Testis (tissue), 3 donors: ENCODE data around the gene BIN1. TPM values are rescaled to one million over a fixed set of nuclear protein-coding genes. Genes with fewer than 3 reads are reported as not detected.
"Not testable (repeated sequence)": the region's sequence is repeated elsewhere in the genome, so short reads cannot be mapped to it uniquely, and the experiment has no call there.

ENCODE experiments used
- DNase-seq: peaks from one replicate; pipeline ENCODE4 v3.0.0-alpha.2; 2019
- H3K27ac ChIP-seq, 2 donors: fragments of 200-600 bp; sonication (generic); one replicate each; pipeline ENCODE4 v1.5.1; 2019
- H3K27me3 ChIP-seq: fragments of 200-600 bp; sonication (generic); one replicate; pipeline ENCODE4 v1.5.1; 2019
- H3K36me3 ChIP-seq: fragments of 200-600 bp; sonication (generic); one replicate; pipeline ENCODE4 v1.5.1; 2017; ENCODE audit warnings: low read depth; ENCODE audit errors: missing control alignments
- H3K4me1 ChIP-seq: fragments of 200-600 bp; sonication (generic); one replicate; pipeline ENCODE4 v1.5.1; 2019
- H3K4me3 ChIP-seq, 2 donors: fragments of 200-600 bp; sonication (generic); one replicate each; pipeline ENCODE4 v1.5.1; 2017 to 2019
- H3K9me3 ChIP-seq: fragments of 200-600 bp; sonication (generic); one replicate; pipeline ENCODE4 v1.5.1; 2017
- CTCF ChIP-seq, 3 experiments: fragments of 450-650 bp in 2 of 3; fragments of 200-600 bp in 1 of 3; sonication (generic) in 1 of 3; IDR thresholded peaks; one replicate each; pipeline ENCODE4 v1.5.1; 2016 to 2019; ENCODE audit warnings: antibody characterized with exemption in 3 of 3, mild to moderate bottlenecking in 2 of 3, moderate library complexity in 1 of 3
- POLR2A ChIP-seq: fragments of 450-650 bp; IDR thresholded peaks from one replicate; pipeline ENCODE4 v1.6.1; 2017; ENCODE audit warnings: antibody characterized with exemption, mild to moderate bottlenecking, moderate library complexity
- WGBS, 2 donors: methylation state at CpG; one replicate each; pipeline ENCODE4 v1.1.5; 2018; 5-methylcytosine and 5-hydroxymethylcytosine counted together
- intact Hi-C: fragments of 100-400 bp; cut with DNase I; formaldehyde crosslinking; loops from one replicate; pipeline ENCODE4 v1.15.1; 2023; ENCODE audit warnings: low total_unique reads
- polyA plus RNA-seq: library from polyadenylated mRNA; stranded (reverse); fragments of 350-450 nt; fragmentation: Illumina TruSeq; extraction: RNeasy Lipid Tissue Mini Kit (QIAGEN cat#74804); gene quantifications from one replicate; pipeline ENCODE4 v1.2.3, GENCODE V29; 2014; ENCODE audit warnings: low read depth, low replicate concordance; ENCODE audit not compliant: insufficient read depth
- total RNA-seq, 2 donors: library from RNA; depleted of rRNA; stranded (reverse); fragments of >200 nt; gene quantifications; one replicate each; pipeline ENCODE4 v1.2.3, GENCODE V29; 2016

Gene BIN1
- total and polyA plus RNA-seq, 3 donors from 2014 or later: 25.0 to 38.8 (median 28.7) TPM

- WGBS, 2 donors: 87 to 95% methylated on average over 5 of the region's 5 CpGs
- TF ChIP-seq CTCF (IDR thresholded peaks at IDR 0.05) (no peak), POLR2A (no peak)
- no peaks in the 10 kb centered on the region for H3K9me3 ChIP-seq
- no peaks in the 10 kb centered on the region for H3K36me3 ChIP-seq
- DNase-seq: no peak
- H3K27me3 ChIP-seq: no peaks in the 10 kb centered on the region
- no peak overlapping the region for H3K4me3 ChIP-seq
- H3K4me1 ChIP-seq: no peaks in the 10 kb centered on the region
- intact Hi-C loops: no loop called here
- no peak overlapping the region for H3K27ac ChIP-seq
Measured at GRCh38 chr2:127029350-127030051, 77.5 kb downstream of the BIN1 start.

- intact Hi-C loops, H3K9me3 ChIP-seq, H3K4me1 ChIP-seq, H3K27ac ChIP-seq, H3K4me3 ChIP-seq, H3K27me3 ChIP-seq, DNase-seq, H3K36me3 ChIP-seq: not testable (repeated sequence)
- 83 to 84% methylated on average over 1 of the region's 1 CpG for WGBS, 2 donors
Measured at GRCh38 chr2:127028745-127029144, 78.2 kb downstream of the BIN1 start.

GRCh38 chr2:127027715-127028114 lies 79.2 kb downstream of the BIN1 start:
- intact Hi-C loops: no loop called here
- no peaks in the 10 kb centered on the region for H3K36me3 ChIP-seq
- no peaks in the 10 kb centered on the region for H3K9me3 ChIP-seq
- no peaks in the 10 kb centered on the region for H3K27me3 ChIP-seq
- no peak overlapping the region for H3K27ac ChIP-seq
- TF ChIP-seq POLR2A (no peak), CTCF (IDR thresholded peaks at IDR 0.05) (no peak)
- no peaks in the 10 kb centered on the region for H3K4me1 ChIP-seq
- H3K4me3 ChIP-seq: no peak overlapping the region
- no peak for DNase-seq
- 78 to 100% methylated on average over 2 of the region's 2 CpGs for WGBS, 2 donors

- Histone ChIP-seq H3K27ac (no peak overlapping the region), H3K36me3 (no peaks in the 10 kb centered on the region), H3K4me3 (peak overlapping the region; percentile 55 to 64), H3K9me3 (no peaks in the 10 kb centered on the region), H3K4me1 (no peaks in the 10 kb centered on the region), H3K27me3 (no peaks in the 10 kb centered on the region)
- no peak for TF ChIP-seq POLR2A
- peak in 1 of 3 experiments; percentile 5 for TF ChIP-seq CTCF (IDR thresholded peaks at IDR 0.05)
- peak; percentile 90 for DNase-seq
- intact Hi-C loops: no loop called here
- WGBS, 2 donors: 0% methylated on average over 12 to 37 of the region's 39 CpGs
Measured at GRCh38 chr2:127025359-127026166, 81.4 kb downstream of the BIN1 start.

GRCh38 chr2:127024769-127025358 lies 82.1 kb downstream of the BIN1 start:
- Histone ChIP-seq H3K36me3 (no peaks in the 10 kb centered on the region), H3K4me1 (no peaks in the 10 kb centered on the region), H3K27me3 (no peaks in the 10 kb centered on the region), H3K27ac (no peak overlapping the region), H3K4me3 (peak overlapping the region; percentile 55 to 64), H3K9me3 (no peaks in the 10 kb centered on the region)
- intact Hi-C loops: no loop called here
- peak; percentile 66 for DNase-seq
- TF ChIP-seq POLR2A (no peak), CTCF (IDR thresholded peaks at IDR 0.05) (peak in 1 of 3 experiments; percentile 24)
- 6 to 13% methylated on average over 10 to 28 of the region's 29 CpGs for WGBS, 2 donors
